ENCODE results near the gene DLG2. TPM values are rescaled to one million over a fixed set of nuclear protein-coding genes. Genes with fewer than 3 reads are reported as not detected.

The DLG2 gene
- total RNA-seq, 1 donor from 2014 or later = 0.26 TPM

GRCh38 chr11:85665733-85666132 lies 38.6 kb upstream of the DLG2 start:
- TF ChIP-seq CTCF (IDR thresholded peaks at IDR 0.05; ENCODE audit: insufficient read depth, low read length, severe bottlenecking) = no peak
- Histone ChIP-seq H3K27me3 (ENCODE audit: control insufficient read depth, insufficient read depth, low read length) (no peaks in the 10 kb centered on the region), H3K4me3 (ENCODE audit: low read depth, low read length) (no peak overlapping the region), H3K36me3 (ENCODE audit: control insufficient read depth, insufficient read depth, low read length) (peaks cover 1% of the 10 kb centered on the region)
- no peak for FAIRE-seq
- DNase-seq (ENCODE audit: low read depth) = no peak

DNA sequence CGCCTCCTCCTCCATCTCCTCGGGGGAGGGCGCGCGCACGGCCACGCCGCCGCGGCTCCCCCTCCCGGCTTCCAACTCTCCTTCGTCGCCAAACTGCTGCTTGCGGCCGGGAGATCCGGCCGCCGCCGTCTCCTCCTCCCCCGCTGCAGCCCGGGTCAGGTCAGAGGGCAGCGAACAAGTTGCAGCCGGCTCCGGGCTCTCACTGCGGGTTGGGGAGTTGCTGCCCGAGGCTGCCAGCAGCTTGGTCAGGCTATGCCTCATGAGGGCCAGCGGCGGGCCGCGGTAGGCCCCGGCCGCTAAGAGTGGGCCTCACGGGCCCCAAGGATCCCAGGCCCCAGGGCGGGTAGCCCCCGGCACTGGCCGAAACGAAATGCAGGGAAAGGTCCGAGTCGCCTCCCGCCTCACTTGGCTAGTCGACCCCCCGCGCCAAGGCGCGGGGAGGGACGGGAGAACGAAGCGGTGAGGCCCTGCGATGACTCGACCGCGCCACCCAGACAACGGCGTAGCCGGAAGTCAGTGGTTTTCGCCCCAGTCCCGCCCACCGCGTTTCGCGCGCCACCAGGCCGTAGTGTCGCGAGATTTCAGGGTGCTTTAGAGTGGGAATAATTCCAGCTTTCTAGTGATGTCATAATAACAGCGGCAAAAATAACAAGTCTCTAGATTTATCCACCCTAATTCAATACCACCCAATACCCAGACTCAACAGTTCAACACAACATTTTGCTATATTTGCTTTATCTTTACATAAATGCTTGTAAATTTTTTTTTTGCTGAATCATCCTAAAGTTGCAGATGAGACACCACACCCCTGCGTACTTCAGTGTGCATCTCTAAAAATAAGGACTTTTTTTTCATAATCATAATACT lies 37.7 kb upstream of the DLG2 start, which contains the start of gene CREBZF:
Gene CREBZF, minus strand, starts transcription at position 515 of the 867 bp plus-strand sequence. Its CDS starts 254 bp downstream, at position 261.
- TF ChIP-seq CTCF (IDR thresholded peaks at IDR 0.05; ENCODE audit: insufficient read depth, low read length, severe bottlenecking) = no peak
- H3K36me3 ChIP-seq (ENCODE audit: control insufficient read depth, insufficient read depth, low read length) = peaks cover 1% of the 10 kb centered on the region
- peak within 1 kb of the TSS; percentile 94 for H3K4me3 ChIP-seq (ENCODE audit: low read depth, low read length)
- DNase-seq (ENCODE audit: low read depth) (peak; percentile 84), FAIRE-seq (no peak)
- H3K27me3 ChIP-seq (ENCODE audit: control insufficient read depth, insufficient read depth, low read length) = no peaks in the 10 kb centered on the region

DNA sequence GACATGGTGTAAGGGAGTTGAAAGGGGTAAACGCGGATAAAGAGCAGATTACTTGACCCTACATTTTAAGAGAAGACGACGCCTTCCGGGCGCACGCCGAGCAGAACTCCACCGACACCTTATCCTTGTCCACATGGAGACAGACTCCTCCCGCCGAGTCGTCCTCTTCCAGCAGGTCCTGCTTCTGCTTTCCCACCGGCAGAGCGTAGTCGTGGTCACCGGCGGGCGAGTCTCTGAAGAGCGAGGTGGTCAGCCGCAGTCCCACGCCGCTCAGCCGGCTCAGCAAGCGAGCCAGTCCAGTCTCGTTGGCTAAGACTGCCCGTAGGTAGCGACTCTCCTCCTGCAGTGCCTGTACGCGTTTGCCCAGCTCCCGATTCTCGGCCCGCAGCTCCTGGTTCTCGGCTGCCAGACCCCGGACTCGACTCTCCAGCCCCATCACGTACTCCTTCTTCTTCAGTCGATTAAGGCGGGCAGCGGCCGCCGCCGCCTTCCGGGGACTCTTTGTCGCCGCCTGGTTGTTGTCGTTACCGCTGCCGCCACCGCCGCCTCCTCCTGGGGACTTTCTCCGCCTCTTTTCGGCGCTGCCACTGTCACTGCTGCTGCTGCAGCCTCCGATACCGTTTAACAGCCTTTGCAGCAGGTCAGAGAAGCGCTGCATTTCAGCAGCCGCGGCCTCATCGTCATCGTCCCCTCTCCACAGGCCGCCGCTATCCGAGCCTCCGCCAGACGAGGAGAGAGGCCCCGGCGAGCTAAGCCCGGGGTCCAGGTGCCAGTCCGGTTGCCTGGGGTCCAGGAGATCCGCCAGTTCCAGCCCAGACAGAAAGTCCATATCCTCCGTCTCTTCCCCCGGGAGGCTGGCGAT lies 36.8 kb upstream of the DLG2 start:
- H3K36me3 ChIP-seq (ENCODE audit: control insufficient read depth, insufficient read depth, low read length) = peaks cover 1% of the 10 kb centered on the region

GRCh38 chr11:85663080-85663752 lies 36.1 kb upstream of the DLG2 start:
- no peak for DNase-seq (ENCODE audit: low read depth)
- Histone ChIP-seq H3K36me3 (ENCODE audit: control insufficient read depth, insufficient read depth, low read length) (peaks cover 1% of the 10 kb centered on the region), H3K27me3 (ENCODE audit: control insufficient read depth, insufficient read depth, low read length) (no peaks in the 10 kb centered on the region), H3K4me3 (ENCODE audit: low read depth, low read length) (peak overlapping the region; percentile 94)
- no peak for TF ChIP-seq CTCF (IDR thresholded peaks at IDR 0.05; ENCODE audit: insufficient read depth, low read length, severe bottlenecking)
- FAIRE-seq = no peak

More for the DNA sequence above, 36.8 kb upstream of the DLG2 start:
- Histone ChIP-seq H3K27me3 (ENCODE audit: control insufficient read depth, insufficient read depth, low read length) (no peaks in the 10 kb centered on the region), H3K4me3 (ENCODE audit: low read depth, low read length) (peak overlapping the region; percentile 94)
- peak; percentile 53 for TF ChIP-seq CTCF (IDR thresholded peaks at IDR 0.05; ENCODE audit: insufficient read depth, low read length, severe bottlenecking)
- no peak for FAIRE-seq
- peak; percentile 39 for DNase-seq (ENCODE audit: low read depth)

DNA sequence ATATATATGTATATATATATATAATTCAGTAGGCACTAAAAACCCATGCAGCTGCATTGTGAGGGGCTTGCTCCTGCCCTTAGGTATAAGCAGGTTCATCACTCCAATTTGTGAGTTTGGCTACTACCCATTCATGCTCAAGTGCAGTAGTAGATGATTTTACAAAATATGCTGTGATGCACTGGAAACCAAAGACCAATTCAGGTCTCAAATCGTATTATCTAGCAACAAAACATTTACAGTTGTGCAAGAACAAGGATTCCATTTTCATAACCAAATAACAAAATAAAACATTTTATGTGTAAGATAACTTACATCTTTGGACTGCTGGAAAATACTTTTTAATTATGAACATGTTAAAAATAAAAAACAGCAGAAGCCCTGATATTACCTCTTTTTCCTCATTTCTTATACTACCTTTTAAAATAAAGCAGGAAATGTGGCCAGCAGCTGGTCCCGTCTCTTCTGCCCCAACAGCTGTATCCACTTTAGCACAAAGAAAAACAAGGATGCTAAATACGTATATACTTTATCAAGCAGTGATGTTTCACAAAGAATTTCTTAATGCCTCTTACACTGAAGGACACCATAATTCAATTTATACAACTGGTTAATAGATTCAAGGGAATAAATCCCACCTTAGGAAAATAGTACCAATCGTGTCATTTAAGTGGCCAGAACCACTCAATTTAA lies 35.0 kb upstream of the DLG2 start:
- Histone ChIP-seq H3K27me3 (ENCODE audit: control insufficient read depth, insufficient read depth, low read length) (no peaks in the 10 kb centered on the region), H3K36me3 (ENCODE audit: control insufficient read depth, insufficient read depth, low read length) (peaks cover 1% of the 10 kb centered on the region), H3K4me3 (ENCODE audit: low read depth, low read length) (peak overlapping the region; percentile 94)
- DNase-seq (ENCODE audit: low read depth) = no peak
- TF ChIP-seq CTCF (IDR thresholded peaks at IDR 0.05; ENCODE audit: insufficient read depth, low read length, severe bottlenecking) = no peak
- FAIRE-seq = no peak

Measured in bronchial epithelial cell (primary cell).